ENCODE results near the gene CLCN1.

- no peak for TF ChIP-seq CTCF (conservative IDR thresholded peaks at IDR 0.05 in 1 of 2, IDR thresholded peaks at IDR 0.05 in 1 of 2; ENCODE audit: low read depth in 1 of 2, low read length in 2 of 2)
- TF ChIP-seq EZH2 (IDR thresholded peaks at IDR 0.05; ENCODE audit: low read length, missing control alignments) = no peak
Measured at GRCh38 chr7:143316492-143316891, 581 bp downstream of the CLCN1 start.

All from fibroblast of lung (primary cell).